ENCODE measurements around the gene CPN1.
"Not testable (repeated sequence)": the region's sequence is repeated elsewhere in the genome, so short reads cannot be mapped to it uniquely, and the experiment has no call there.

The CPN1 gene

DNA sequence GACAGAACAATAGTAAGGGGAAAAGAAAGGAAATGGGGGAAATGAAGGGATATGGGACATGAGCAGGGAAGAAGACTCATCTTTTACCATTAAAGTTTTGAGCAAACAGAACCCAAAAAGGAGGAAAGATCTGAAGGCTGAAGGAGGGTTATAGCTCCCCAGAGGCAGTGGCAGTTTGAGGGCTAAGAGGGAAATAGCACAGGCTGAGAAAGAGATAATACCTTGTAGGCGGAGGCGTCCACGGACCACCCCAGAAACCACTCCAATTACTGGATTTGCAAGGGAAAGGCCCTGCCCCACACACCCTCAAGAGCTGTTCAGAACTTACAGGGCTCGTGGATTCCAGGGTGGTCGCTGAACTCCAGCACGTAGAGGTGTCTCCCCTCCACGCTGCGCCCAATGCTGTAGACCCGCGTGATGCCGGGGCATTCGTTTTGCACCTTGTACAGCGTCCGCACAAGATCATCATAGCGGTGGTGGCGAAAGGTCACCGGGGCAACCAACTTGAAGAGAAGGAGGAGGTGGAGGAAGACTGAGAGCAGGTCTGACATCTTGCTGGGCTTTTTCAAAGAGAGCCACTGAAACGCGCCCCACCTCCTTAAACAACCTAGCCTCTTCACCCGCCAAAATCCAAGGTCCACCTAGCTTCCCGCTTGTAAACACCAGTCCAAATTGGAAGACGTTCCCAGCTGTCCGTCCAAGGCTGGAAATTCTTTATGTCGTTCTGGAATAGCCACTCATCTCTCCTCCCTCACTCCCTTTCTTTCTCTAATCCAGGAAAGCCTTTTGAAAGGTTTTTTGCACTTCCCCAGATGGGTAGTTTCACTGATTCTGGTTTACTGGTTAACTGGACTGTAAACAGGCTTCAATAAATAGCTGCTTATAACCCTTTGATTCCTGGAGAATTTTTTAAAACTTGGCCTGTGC, at the start of gene CPN1:
CPN1 (minus strand) TSS at position 795 of the 927 bp plus-strand sequence; CDS start at position 551, 244 bp downstream.
- no peak for DNase-seq (ENCODE audit: low spot score)

DNA sequence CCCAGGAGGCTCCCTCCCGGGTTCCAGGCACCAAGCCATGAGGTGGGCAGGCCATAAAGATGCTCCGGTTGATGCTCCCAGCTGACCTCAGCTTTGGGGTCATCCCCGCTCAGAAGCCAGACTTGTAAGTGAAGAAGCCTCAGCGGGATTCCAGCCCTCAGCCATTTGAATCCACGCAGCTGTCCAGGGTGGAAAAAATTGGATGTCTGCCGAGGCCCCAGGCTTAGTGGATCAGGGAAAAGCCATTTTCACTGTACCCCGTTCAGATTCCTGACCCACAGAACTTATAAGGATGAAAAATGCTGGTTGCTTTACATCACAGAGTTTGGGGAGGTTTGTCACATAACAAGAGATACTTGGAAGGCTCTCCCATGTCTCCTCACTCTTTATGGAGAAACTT, 49.2 kb upstream of the CPN1 start:
- DNase-seq (ENCODE audit: low spot score), result no peak

- no peak for DNase-seq (ENCODE audit: low spot score)
Observed at GRCh38 chr10:100129424-100129823, 47.8 kb upstream of the CPN1 start.

DNA sequence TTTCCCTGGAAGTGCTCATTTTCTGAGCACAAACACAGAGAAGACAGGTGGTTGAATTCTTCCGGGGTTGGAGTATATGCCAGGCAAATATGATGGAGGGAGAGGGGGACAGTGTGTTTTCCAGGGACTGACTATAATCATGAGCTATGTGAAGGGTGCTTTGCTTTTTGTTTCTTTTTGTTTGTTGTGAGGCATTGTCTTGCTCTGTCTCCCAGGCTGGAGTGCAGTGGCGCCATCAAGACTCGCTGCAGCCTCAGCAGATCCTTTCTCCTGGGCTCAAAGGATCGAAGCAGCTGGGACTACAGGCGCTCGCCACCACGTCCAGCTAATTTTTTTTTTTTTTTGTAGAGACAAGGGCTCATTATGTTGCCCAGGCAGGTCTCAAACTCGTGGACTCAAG, 47.3 kb upstream of the CPN1 start:
- no peak for DNase-seq (ENCODE audit: low spot score)

- DNase-seq (ENCODE audit: low spot score), result not testable (repeated sequence)
Observed at GRCh38 chr10:100125335-100125734, 43.7 kb upstream of the CPN1 start.

GRCh38 chr10:100124097-100124496, 42.4 kb upstream of the CPN1 start:
- DNase-seq (ENCODE audit: low spot score), result no peak

- no peak for DNase-seq (ENCODE audit: low spot score)
Observed at GRCh38 chr10:100122780-100123179, 41.1 kb upstream of the CPN1 start.

GRCh38 chr10:100120550-100120949, 38.9 kb upstream of the CPN1 start:
- DNase-seq (ENCODE audit: low spot score), result no peak

GRCh38 chr10:100119726-100120125, 38.1 kb upstream of the CPN1 start:
- DNase-seq (ENCODE audit: low spot score), result no peak

DNA sequence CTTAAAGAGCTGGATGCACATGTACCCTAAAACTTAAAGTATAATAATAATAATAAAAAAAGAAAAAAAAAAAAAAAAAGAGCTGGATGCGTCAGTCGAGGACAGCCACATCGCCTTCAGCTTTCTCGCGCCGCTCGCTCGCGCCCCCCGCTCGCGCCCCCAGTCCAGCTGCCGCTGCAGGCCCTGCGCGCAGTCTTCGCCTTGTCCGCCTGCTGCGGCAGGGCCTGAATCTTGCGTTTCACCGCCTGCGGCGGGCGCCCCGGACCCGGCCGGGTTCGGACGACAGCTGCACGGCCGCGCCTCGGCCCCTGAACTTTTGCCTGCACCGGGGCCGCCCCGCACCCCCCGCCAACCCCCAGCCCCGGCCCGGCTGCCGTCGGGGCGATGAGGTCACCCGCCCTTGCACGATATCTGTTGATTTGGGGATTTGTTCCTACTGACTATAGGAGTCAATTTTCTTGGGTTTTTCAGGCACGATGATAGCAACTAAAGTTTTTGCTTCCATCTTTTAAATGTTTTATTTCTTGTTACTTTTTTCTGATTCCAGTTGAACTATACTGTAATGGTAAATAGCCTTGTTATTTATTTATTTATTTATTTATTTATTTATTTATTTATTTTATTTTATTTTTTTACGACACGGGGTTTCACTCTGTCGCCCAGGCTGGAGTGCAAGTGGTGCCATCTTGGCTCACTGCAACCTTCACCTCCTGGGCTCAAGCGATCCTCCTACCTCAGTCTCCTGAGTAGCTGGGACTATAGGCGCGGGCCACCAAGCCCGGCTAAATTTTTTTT, 33.5 kb upstream of the CPN1 start:
- DNase-seq (ENCODE audit: low spot score), result no peak

GRCh38 chr10:100114460-100114859, 32.8 kb upstream of the CPN1 start:
- no peak for DNase-seq (ENCODE audit: low spot score)

- no peak for DNase-seq (ENCODE audit: low spot score)
Observed at GRCh38 chr10:100109670-100110069, 28.0 kb upstream of the CPN1 start.

DNA sequence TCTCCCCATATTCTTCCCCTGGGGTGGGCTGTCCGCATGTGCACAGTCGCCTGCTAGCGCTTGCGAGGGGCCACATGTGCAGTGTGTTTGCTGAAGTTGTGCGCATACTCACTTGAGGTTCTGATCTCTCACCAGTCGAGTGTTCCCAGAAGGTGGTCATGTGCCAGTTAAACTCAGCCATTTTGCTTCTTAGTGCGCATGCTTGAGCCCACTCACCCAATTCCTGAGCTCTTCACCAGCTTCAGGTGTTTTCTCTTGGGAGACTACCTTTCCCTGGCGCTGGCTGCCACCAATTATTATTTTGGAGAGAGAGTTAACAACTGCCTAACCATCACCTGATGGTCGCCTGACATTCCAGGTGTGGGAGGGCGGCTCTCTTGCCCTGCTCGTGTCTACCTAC, 25.2 kb upstream of the CPN1 start:
- no peak for DNase-seq (ENCODE audit: low spot score)

- no peak for DNase-seq (ENCODE audit: low spot score)
Observed at GRCh38 chr10:100104300-100104699, 22.6 kb upstream of the CPN1 start.

- no peak for DNase-seq (ENCODE audit: low spot score)
Observed at GRCh38 chr10:100103581-100103980, 21.9 kb upstream of the CPN1 start.

- peak; percentile 26 for DNase-seq (ENCODE audit: low spot score)
Observed at GRCh38 chr10:100101192-100102076, 19.8 kb upstream of the CPN1 start.

DNA sequence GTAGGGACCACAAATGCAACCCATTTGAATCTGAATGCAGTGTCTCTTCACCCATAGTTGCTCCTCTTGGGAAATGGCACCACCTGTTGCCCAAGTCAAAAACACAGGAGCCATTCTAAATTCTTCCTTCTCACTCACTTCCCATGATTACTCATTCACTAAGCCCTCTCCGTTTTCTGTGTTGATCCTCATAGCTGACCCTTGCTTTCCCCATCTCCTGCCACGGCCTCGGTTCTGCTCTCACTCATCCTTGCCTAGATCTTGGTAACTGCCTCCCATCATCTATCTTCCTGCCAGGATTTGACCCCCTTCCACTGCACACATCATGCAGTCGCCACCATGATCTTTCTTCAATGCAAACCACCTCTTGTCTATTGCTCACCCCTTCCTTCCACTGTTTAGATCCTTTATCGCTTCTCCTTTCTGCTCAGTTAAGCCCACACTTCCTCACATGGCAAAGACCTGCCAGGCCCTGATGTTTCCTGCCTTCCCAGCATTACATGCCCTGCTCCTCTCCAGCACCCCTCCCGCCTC, 19.0 kb upstream of the CPN1 start:
- DNase-seq (ENCODE audit: low spot score), result peak; percentile 28

DNA sequence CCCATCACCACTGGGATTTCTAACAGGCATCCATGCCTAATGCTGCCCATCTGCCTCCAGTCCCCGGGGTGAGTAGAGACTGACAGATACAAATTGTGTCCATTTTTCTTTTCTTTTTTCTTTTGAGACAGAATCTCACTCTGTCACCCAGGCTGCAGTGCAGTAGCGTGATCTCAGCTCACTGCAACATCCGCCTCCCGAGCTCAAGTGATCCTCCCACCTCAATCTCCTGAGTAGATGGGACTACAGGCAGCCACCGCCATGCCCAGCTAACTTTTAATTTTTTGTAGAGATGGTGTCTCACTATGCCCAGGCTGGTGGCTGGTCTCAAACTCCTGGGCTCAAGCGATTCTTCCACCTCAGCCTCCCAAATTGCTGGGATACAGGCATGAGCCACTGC, 7.6 kb upstream of the CPN1 start:
- DNase-seq (ENCODE audit: low spot score), result no peak

GRCh38 chr10:100086708-100087107, 5.0 kb upstream of the CPN1 start:
- not testable (repeated sequence) for DNase-seq (ENCODE audit: low spot score)

GRCh38 chr10:100085596-100085995, 3.9 kb upstream of the CPN1 start:
- DNase-seq (ENCODE audit: low spot score), result no peak

- no peak for DNase-seq (ENCODE audit: low spot score)
Observed at GRCh38 chr10:100083623-100084022, 2.0 kb upstream of the CPN1 start.

- not testable (repeated sequence) for DNase-seq (ENCODE audit: low spot score)
Observed at GRCh38 chr10:100082276-100082675, 607 bp upstream of the CPN1 start.
